RWPE1 (cell line): Measurements from ENCODE around the gene RNF167.

ENCODE experiments used
- CTCF ChIA-PET: fragments of 350-600 bp; sonication (Branson Sonifier 250); formaldehyde crosslinking; extraction: SDS; loops from one replicate; lab custom pipeline; 2021; lab: Yijun Ruan, JAX
- POLR2A ChIA-PET: fragments of 400-600 bp; formaldehyde crosslinking; extraction: SDS; loops from one replicate; lab custom pipeline; 2020; ENCODE audit warnings: antibody characterized with exemption; ENCODE audit not compliant: low non-redundant PET; lab: Yijun Ruan, JAX
- DNase-seq: peaks from one replicate; pipeline ENCODE4 v3.0.0; 2012; ENCODE audit warnings: low spot score
- H3K27ac ChIP-seq: fragments of 450-650 bp; 2 replicates; pipeline ENCODE4 v1.5.1; 2017
- CTCF ChIP-seq: fragments of 450-650 bp; conservative IDR thresholded peaks from 2 replicates; pipeline ENCODE4 v1.5.1; 2017; ENCODE audit warnings: low read depth, mild to moderate bottlenecking

RNF167 gene

GRCh38 chr17:4898927-4899326 lies 41.1 kb upstream of the RNF167 start:
- H3K27ac ChIP-seq = peak overlapping the region; percentile 67
- ChIA-PET POLR2A (no interaction called here), CTCF (interaction anchor here (1.0 kb wide), 1 partner anchor 109 kb away, joined by 4 read pairs; no protein-coding TSS in a partner anchor)
- DNase-seq = no peak
- no peak for TF ChIP-seq CTCF

GRCh38 chr17:4899341-4900230 lies 40.5 kb upstream of the RNF167 start, which contains the start of gene C17orf107:
TSS of gene C17orf107 (plus strand) at chr17:4899536. CDS start at chr17:4899763, 227 bp downstream.
- ChIA-PET POLR2A (no interaction called here), CTCF (interaction anchor here (0.5 to 1.0 kb wide), 3 partner anchors 17 to 112 kb away, joined by 3 to 4 read pairs (median 4); no protein-coding TSS in a partner anchor)
- no peak for TF ChIP-seq CTCF
- H3K27ac ChIP-seq = peak within 1 kb of the TSS; percentile 67
- DNase-seq = peak; percentile 25

- CTCF ChIA-PET = interaction anchor here (0.5 to 1.7 kb wide), 4 partner anchors 11 to 113 kb away, joined by 3 to 5 read pairs (median 4); no protein-coding TSS in a partner anchor
- TF ChIP-seq CTCF = no peak
- peak overlapping the region; percentile 15; the same call in 1 of the 2 replicates for H3K27ac ChIP-seq
- no peak for DNase-seq
- POLR2A ChIA-PET = no interaction called here
Measured at GRCh38 chr17:4900231-4901107, 39.6 kb upstream of the RNF167 start.

GRCh38 chr17:4901108-4901647 lies 38.9 kb upstream of the RNF167 start:
- no peak for TF ChIP-seq CTCF
- no peak for DNase-seq
- CTCF ChIA-PET = interaction anchor here (0.7 to 1.7 kb wide), 2 partner anchors 12 to 22 kb away, joined by 3 to 5 read pairs; no protein-coding TSS in a partner anchor
- peak overlapping the region; percentile 67; the same call in 1 of the 2 replicates for H3K27ac ChIP-seq
- POLR2A ChIA-PET = interaction anchor here (0.5 kb wide), 1 partner anchor 160 kb away, joined by 6 read pairs; no protein-coding TSS in a partner anchor

- ChIA-PET POLR2A (interaction anchor here (0.5 kb wide), 1 partner anchor 160 kb away, joined by 6 read pairs; no protein-coding TSS in a partner anchor), CTCF (interaction anchor here (1.6 to 1.7 kb wide), 2 partner anchors 13 to 121 kb away, joined by 5 to 9 read pairs; no protein-coding TSS in a partner anchor)
- TF ChIP-seq CTCF = no peak
- no peak for DNase-seq
- peak overlapping the region; percentile 67 for H3K27ac ChIP-seq
Measured at GRCh38 chr17:4901648-4902344, 38.3 kb upstream of the RNF167 start.
